ENCODE data around the gene RIC8B. TPM values are rescaled to one million over a fixed set of nuclear protein-coding genes. Genes with fewer than 3 reads are reported as not detected.
A peak's percentile ranks its signal among the peaks of the same experiment; 100 is the strongest.
"Not testable (repeated sequence)": the region's sequence is repeated elsewhere in the genome, so short reads cannot be mapped to it uniquely, and the experiment has no call there.

Gene RIC8B
- total RNA-seq (10 to 100 TPM; 18.1 to 21.4 TPM), polyA plus RNA-seq (1 to 10 TPM; 5.8 to 6.0 TPM)
- long read RNA-seq, donor 1, full-length matches to known transcripts = 8 of 24 reads
- long read RNA-seq, donor 1, partial matches to known transcripts = 9 of 24 reads
- long read RNA-seq, donor 1, other reads (novel, unspliced or antisense) = 7 of 24 reads
- long read RNA-seq, donor 2, partial matches to known transcripts = 3 of 12 reads
- long read RNA-seq, donor 2, other reads (novel, unspliced or antisense) = 5 of 12 reads

DNA sequence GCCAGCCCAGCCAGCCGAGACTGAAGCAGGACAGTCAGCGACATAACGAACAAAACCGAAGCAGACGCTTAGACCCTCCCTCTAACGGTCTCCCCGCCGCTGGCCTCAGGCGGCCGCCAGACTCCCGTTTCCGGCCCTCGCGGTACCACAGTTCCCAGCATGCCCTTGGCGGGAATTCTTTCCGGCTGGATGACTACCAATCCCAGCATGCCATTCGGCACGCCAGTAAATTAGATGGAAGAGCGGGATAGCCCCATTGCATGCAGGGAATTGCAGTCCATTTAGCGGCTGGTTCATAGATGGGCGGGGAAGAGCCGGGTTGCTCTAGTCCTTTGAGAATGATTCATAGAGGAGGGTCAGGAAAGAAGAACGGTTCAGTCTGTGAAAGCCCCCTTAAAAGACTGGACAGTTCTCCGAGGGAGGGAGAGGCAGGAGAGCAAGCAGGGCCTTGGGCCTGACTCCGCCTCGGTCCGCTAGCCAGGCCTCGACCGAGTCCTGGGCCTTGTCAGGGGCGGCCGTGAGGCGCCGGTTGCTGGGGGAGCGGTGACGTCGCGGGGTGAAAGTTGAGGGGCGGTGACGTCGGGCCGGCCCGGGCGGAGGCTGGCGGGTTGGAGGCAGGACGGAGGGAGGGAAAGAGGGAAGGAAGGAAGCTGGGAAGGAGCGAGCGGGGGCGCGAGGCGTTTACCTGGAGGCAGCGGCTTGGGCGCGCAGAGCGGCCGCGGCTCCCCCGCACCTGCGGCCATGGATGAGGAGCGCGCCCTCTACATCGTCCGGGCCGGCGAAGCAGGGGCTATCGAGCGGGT is at the start of gene RIC8B:
RIC8B (plus strand) TSS at position 678 of the 803 bp plus-strand sequence; CDS start at position 742, 64 bp downstream.
- Histone ChIP-seq H3K4me3 (ENCODE audit: low read length in 2 of 2) (peak within 1 kb of the TSS; percentile 73 to 84), H3K27me3 (ENCODE audit: control insufficient read depth in 1 of 2, insufficient read depth in 2 of 2, low read length in 1 of 2) (no peaks in the 10 kb centered on the region), H3K36me3 (ENCODE audit: control insufficient read depth in 1 of 2, insufficient read depth in 2 of 2, low read length in 1 of 2) (no peaks in the 10 kb centered on the region), H3K9me3 (ENCODE audit: control insufficient read depth, low read length) (no peaks in the 10 kb centered on the region), H3K27ac (ENCODE audit: low read depth in 1 of 2, low read length in 2 of 2) (peak within 1 kb of the TSS in 1 of 2 donors; percentile 97), H3K4me1 (ENCODE audit: control insufficient read depth in 1 of 2, insufficient read depth in 2 of 2, low read length in 2 of 2) (peaks cover 0 to 5% of the 10 kb centered on the region in 2 donors)
- DNase-seq (peak; percentile 96 to 99), ATAC-seq (ENCODE audit: low FRiP score) (peak; percentile 98)
- WGBS, 2 donors = 0% methylated on average over 58 to 66 of the region's 66 CpGs
- intact Hi-C loops (cut with DNase I) = loop anchor here in 1 of 2 donors (2.0 to 10.0 kb wide), 2 partner anchors 183 to 321 kb away; partner anchors contain the start of gene CRY1

GRCh38 chr12:106724934-106725333 is 49.5 kb upstream of the RIC8B start:
- DNase-seq (no peak), ATAC-seq (ENCODE audit: low FRiP score) (no peak)
- H3K4me1 ChIP-seq (ENCODE audit: control insufficient read depth in 1 of 2, insufficient read depth in 2 of 2, low read length in 2 of 2) = no peaks in the 10 kb centered on the region
- H3K27ac ChIP-seq (ENCODE audit: low read depth in 1 of 2, low read length in 2 of 2) = no peak overlapping the region
- no peaks in the 10 kb centered on the region for H3K36me3 ChIP-seq (ENCODE audit: control insufficient read depth in 1 of 2, insufficient read depth in 2 of 2, low read length in 1 of 2)
- 93 to 97% methylated on average over 6 of the region's 6 CpGs for WGBS, 2 donors
- H3K27me3 ChIP-seq (ENCODE audit: control insufficient read depth in 1 of 2, insufficient read depth in 2 of 2, low read length in 1 of 2) = no peaks in the 10 kb centered on the region
- intact Hi-C loops (cut with DNase I) = no loop called here
- no peaks in the 10 kb centered on the region for H3K9me3 ChIP-seq (ENCODE audit: control insufficient read depth, low read length)
- no peak overlapping the region for H3K4me3 ChIP-seq (ENCODE audit: low read length in 2 of 2)

DNA sequence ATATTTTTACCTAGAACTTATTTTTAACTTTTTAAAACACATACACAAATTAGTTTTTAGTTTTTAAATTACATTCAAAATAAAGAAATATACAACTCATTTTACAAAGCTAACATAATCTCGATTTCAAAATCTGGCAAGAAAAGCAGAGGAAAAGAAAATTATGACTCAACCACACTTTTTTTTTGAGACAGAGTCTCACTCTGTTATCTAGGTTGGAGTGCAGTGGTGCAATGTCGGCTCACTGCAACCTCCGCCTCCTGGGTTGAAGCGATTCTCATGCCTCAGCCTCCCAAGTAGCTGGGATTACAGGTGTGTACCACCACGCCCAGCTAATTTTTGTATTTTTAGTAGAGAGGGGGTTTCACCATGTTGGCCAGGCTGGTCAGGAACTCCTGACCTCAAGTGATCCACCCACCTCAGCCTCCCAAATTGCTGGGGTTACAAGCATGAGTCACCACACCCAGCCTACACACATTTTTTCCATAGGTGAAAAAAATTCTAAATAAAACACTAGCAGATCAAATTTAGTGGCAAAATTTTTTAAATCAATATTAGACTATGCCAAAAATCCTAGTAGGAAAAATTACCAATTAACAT is 47.8 kb upstream of the RIC8B start:
- H3K4me1 ChIP-seq (ENCODE audit: control insufficient read depth in 1 of 2, insufficient read depth in 2 of 2, low read length in 2 of 2); H3K9me3 ChIP-seq (ENCODE audit: control insufficient read depth, low read length); H3K4me3 ChIP-seq (ENCODE audit: low read length in 2 of 2); intact Hi-C loops (cut with DNase I); H3K27me3 ChIP-seq (ENCODE audit: control insufficient read depth in 1 of 2, insufficient read depth in 2 of 2, low read length in 1 of 2); ATAC-seq (ENCODE audit: low FRiP score); DNase-seq; H3K27ac ChIP-seq (ENCODE audit: low read depth in 1 of 2, low read length in 2 of 2); H3K36me3 ChIP-seq (ENCODE audit: control insufficient read depth in 1 of 2, insufficient read depth in 2 of 2, low read length in 1 of 2): not testable (repeated sequence)
- 70 to 74% methylated on average over 5 of the region's 5 CpGs for WGBS, 2 donors

GRCh38 chr12:106729611-106730010 is 44.9 kb upstream of the RIC8B start:
- no peaks in the 10 kb centered on the region for H3K36me3 ChIP-seq (ENCODE audit: control insufficient read depth in 1 of 2, insufficient read depth in 2 of 2, low read length in 1 of 2)
- no peak overlapping the region for H3K4me3 ChIP-seq (ENCODE audit: low read length in 2 of 2)
- intact Hi-C loops (cut with DNase I) = no loop called here
- no peaks in the 10 kb centered on the region for H3K4me1 ChIP-seq (ENCODE audit: control insufficient read depth in 1 of 2, insufficient read depth in 2 of 2, low read length in 2 of 2)
- WGBS, 2 donors = 96 to 99% methylated on average over 1 of the region's 1 CpG
- H3K9me3 ChIP-seq (ENCODE audit: control insufficient read depth, low read length) = no peaks in the 10 kb centered on the region
- no peaks in the 10 kb centered on the region for H3K27me3 ChIP-seq (ENCODE audit: control insufficient read depth in 1 of 2, insufficient read depth in 2 of 2, low read length in 1 of 2)
- DNase-seq (no peak), ATAC-seq (ENCODE audit: low FRiP score) (no peak)
- H3K27ac ChIP-seq (ENCODE audit: low read depth in 1 of 2, low read length in 2 of 2) = no peak overlapping the region

- intact Hi-C loops (cut with DNase I) = no loop called here
- ATAC-seq (ENCODE audit: low FRiP score) (no peak), DNase-seq (no peak)
- Histone ChIP-seq H3K27me3 (ENCODE audit: control insufficient read depth in 1 of 2, insufficient read depth in 2 of 2, low read length in 1 of 2) (no peaks in the 10 kb centered on the region), H3K9me3 (ENCODE audit: control insufficient read depth, low read length) (no peaks in the 10 kb centered on the region), H3K27ac (ENCODE audit: low read depth in 1 of 2, low read length in 2 of 2) (no peak overlapping the region), H3K4me3 (ENCODE audit: low read length in 2 of 2) (no peak overlapping the region), H3K36me3 (ENCODE audit: control insufficient read depth in 1 of 2, insufficient read depth in 2 of 2, low read length in 1 of 2) (no peaks in the 10 kb centered on the region), H3K4me1 (ENCODE audit: control insufficient read depth in 1 of 2, insufficient read depth in 2 of 2, low read length in 2 of 2) (no peaks in the 10 kb centered on the region)
- 95 to 97% methylated on average over 5 of the region's 5 CpGs for WGBS, 2 donors
Observed at GRCh38 chr12:106732890-106733289, 41.6 kb upstream of the RIC8B start.

DNA sequence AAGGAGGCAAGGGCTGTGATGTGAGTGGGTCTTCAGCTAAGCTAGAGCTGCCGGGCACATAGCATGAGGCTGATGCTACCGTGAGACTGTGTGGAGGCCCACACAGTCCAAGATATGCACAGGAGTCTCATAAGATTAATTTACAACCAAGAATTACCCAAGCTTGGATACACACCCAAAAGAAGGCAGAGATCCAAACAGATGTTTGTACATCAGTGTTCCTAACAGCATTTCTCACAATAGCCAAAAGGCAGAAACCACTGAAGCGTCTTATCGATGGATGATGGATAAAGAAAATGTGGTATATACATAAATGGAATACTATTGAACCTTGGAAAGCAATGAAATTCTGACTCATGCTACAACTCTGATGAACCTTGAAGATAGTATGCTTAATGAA is 40.8 kb upstream of the RIC8B start:
- ATAC-seq (ENCODE audit: low FRiP score) (no peak), DNase-seq (no peak)
- Histone ChIP-seq H3K9me3 (ENCODE audit: control insufficient read depth, low read length) (no peaks in the 10 kb centered on the region), H3K27ac (ENCODE audit: low read depth in 1 of 2, low read length in 2 of 2) (no peak overlapping the region), H3K27me3 (ENCODE audit: control insufficient read depth in 1 of 2, insufficient read depth in 2 of 2, low read length in 1 of 2) (no peaks in the 10 kb centered on the region), H3K4me1 (ENCODE audit: control insufficient read depth in 1 of 2, insufficient read depth in 2 of 2, low read length in 2 of 2) (no peaks in the 10 kb centered on the region), H3K36me3 (ENCODE audit: control insufficient read depth in 1 of 2, insufficient read depth in 2 of 2, low read length in 1 of 2) (no peaks in the 10 kb centered on the region), H3K4me3 (ENCODE audit: low read length in 2 of 2) (no peak overlapping the region)
- intact Hi-C loops (cut with DNase I) = no loop called here
- WGBS, 2 donors = 90 to 97% methylated on average over 4 of the region's 4 CpGs

GRCh38 chr12:106736051-106736957 is 38.2 kb upstream of the RIC8B start:
- Histone ChIP-seq H3K4me3 (ENCODE audit: low read length in 2 of 2) (no peak overlapping the region), H3K36me3 (ENCODE audit: control insufficient read depth in 1 of 2, insufficient read depth in 2 of 2, low read length in 1 of 2) (no peaks in the 10 kb centered on the region), H3K27me3 (ENCODE audit: control insufficient read depth in 1 of 2, insufficient read depth in 2 of 2, low read length in 1 of 2) (no peaks in the 10 kb centered on the region), H3K9me3 (ENCODE audit: control insufficient read depth, low read length) (no peaks in the 10 kb centered on the region), H3K4me1 (ENCODE audit: control insufficient read depth in 1 of 2, insufficient read depth in 2 of 2, low read length in 2 of 2) (no peaks in the 10 kb centered on the region), H3K27ac (ENCODE audit: low read depth in 1 of 2, low read length in 2 of 2) (no peak overlapping the region)
- DNase-seq = no peak
- 74 to 76% methylated on average over 9 of the region's 9 CpGs for WGBS, 2 donors
- no peak for ATAC-seq (ENCODE audit: low FRiP score)
- intact Hi-C loops (cut with DNase I) = no loop called here

GRCh38 chr12:106739318-106739717 is 35.2 kb upstream of the RIC8B start:
- H3K27ac ChIP-seq (ENCODE audit: low read depth in 1 of 2, low read length in 2 of 2) = no peak overlapping the region
- intact Hi-C loops (cut with DNase I) = no loop called here
- no peaks in the 10 kb centered on the region for H3K27me3 ChIP-seq (ENCODE audit: control insufficient read depth in 1 of 2, insufficient read depth in 2 of 2, low read length in 1 of 2)
- H3K4me1 ChIP-seq (ENCODE audit: control insufficient read depth in 1 of 2, insufficient read depth in 2 of 2, low read length in 2 of 2) = no peaks in the 10 kb centered on the region
- no peaks in the 10 kb centered on the region for H3K36me3 ChIP-seq (ENCODE audit: control insufficient read depth in 1 of 2, insufficient read depth in 2 of 2, low read length in 1 of 2)
- no peak overlapping the region for H3K4me3 ChIP-seq (ENCODE audit: low read length in 2 of 2)
- WGBS, 2 donors = 5 to 11% methylated on average over 4 of the region's 4 CpGs
- DNase-seq (no peak), ATAC-seq (ENCODE audit: low FRiP score) (no peak)
- H3K9me3 ChIP-seq (ENCODE audit: control insufficient read depth, low read length) = no peaks in the 10 kb centered on the region
